CD4-positive, alpha-beta T cell treated with Interleukin-1 beta for 1 hour (primary cell): ENCODE data around the gene GSC2.

Source experiments
- DNase-seq, 2 donors: peaks; one replicate each; pipeline ENCODE4 v3.0.0-alpha.2; 2020 to 2022

The GSC2 gene

GRCh38 chr22:19152942-19153883, 3.1 kb upstream of the GSC2 start:
- DNase-seq: no peak

GRCh38 chr22:19151329-19152191, 1.5 kb upstream of the GSC2 start:
- no peak for DNase-seq

- no peak for DNase-seq
Observed at GRCh38 chr22:19150482-19151328, 613 bp upstream of the GSC2 start.

- peak; percentile 13 to 38 for DNase-seq
Observed at GRCh38 chr22:19149047-19149883, 827 bp downstream of the GSC2 start.

- no peak for DNase-seq
Observed at GRCh38 chr22:19148417-19149046, 1.6 kb downstream of the GSC2 start.

GRCh38 chr22:19147195-19147780, 2.8 kb downstream of the GSC2 start:
- no peak for DNase-seq

- DNase-seq: no peak
Observed at GRCh38 chr22:19146215-19146968, 3.7 kb downstream of the GSC2 start.

GRCh38 chr22:19143967-19144400, 6.1 kb downstream of the GSC2 start:
- DNase-seq: peak; percentile 26 to 35

- DNase-seq: no peak
Observed at GRCh38 chr22:19143212-19143611, 6.9 kb downstream of the GSC2 start.

- no peak for DNase-seq
Observed at GRCh38 chr22:19142394-19142793, 7.7 kb downstream of the GSC2 start.

- DNase-seq: no peak
Observed at GRCh38 chr22:19139974-19140373, 10.1 kb downstream of the GSC2 start.

- no peak for DNase-seq
Observed at GRCh38 chr22:19139001-19139356, 11.1 kb downstream of the GSC2 start.

- DNase-seq: no peak
Observed at GRCh38 chr22:19138217-19139000, 11.7 kb downstream of the GSC2 start.

GRCh38 chr22:19137384-19138216, 12.5 kb downstream of the GSC2 start:
- DNase-seq: no peak

GRCh38 chr22:19136915-19137314, 13.2 kb downstream of the GSC2 start:
- DNase-seq: no peak

- no peak for DNase-seq
Observed at GRCh38 chr22:19134874-19135273, 15.2 kb downstream of the GSC2 start.

- no peak for DNase-seq
Observed at GRCh38 chr22:19134176-19134831, 15.8 kb downstream of the GSC2 start.

- DNase-seq: no peak
Observed at GRCh38 chr22:19133561-19133960, 16.5 kb downstream of the GSC2 start.
